GM12873 (cell line): ENCODE measurements around the gene CEP162.

Experiments used
- TF ChIP-seq, protein P1 (sequence below): IDR thresholded peaks from 2 replicates; pipeline ENCODE4 v1.5.1; 2012; ENCODE audit warnings: low read depth, mild to moderate bottlenecking, moderate library complexity, low read length, control low read depth; ENCODE audit not compliant: insufficient read depth; ENCODE audit errors: missing control alignments

Gene CEP162, protein sequence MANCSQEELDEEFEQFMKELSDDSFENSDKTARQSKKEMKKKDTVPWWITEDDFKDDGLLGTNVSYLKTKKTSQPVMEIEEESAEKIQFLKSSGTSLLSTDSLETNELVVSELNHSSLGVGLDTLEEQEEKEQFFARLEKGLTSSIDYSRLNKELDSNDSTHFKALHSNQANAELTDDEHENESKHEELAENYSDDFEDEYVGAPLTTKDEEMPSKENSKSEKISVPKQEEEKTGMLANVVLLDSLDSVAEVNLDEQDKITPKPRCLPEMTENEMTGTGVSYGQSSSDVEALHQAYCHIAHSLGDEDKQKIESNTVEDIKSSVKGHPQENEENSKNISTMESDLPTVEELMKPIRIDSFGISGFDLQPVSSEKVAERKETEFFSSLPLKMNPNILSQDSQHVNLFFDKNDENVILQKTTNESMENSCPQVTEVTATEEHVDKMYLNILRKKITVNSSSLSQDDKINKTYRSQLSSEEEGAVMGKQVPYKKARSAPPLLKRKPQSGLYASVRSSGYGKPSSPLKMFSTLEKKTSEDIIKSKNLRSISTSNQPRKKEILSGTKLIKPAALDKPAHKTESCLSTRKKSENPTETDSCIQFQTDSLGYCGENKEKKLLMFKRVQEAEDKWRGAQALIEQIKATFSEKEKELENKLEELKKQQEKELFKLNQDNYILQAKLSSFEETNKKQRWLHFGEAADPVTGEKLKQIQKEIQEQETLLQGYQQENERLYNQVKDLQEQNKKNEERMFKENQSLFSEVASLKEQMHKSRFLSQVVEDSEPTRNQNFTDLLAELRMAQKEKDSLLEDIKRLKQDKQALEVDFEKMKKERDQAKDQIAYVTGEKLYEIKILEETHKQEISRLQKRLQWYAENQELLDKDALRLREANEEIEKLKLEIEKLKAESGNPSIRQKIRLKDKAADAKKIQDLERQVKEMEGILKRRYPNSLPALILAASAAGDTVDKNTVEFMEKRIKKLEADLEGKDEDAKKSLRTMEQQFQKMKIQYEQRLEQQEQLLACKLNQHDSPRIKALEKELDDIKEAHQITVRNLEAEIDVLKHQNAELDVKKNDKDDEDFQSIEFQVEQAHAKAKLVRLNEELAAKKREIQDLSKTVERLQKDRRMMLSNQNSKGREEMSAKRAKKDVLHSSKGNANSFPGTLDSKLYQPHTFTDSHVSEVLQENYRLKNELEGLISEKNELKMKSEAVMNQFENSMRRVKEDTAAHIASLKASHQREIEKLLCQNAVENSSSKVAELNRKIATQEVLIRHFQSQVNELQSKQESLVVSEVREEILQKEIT (N-terminal part only)

DNA sequence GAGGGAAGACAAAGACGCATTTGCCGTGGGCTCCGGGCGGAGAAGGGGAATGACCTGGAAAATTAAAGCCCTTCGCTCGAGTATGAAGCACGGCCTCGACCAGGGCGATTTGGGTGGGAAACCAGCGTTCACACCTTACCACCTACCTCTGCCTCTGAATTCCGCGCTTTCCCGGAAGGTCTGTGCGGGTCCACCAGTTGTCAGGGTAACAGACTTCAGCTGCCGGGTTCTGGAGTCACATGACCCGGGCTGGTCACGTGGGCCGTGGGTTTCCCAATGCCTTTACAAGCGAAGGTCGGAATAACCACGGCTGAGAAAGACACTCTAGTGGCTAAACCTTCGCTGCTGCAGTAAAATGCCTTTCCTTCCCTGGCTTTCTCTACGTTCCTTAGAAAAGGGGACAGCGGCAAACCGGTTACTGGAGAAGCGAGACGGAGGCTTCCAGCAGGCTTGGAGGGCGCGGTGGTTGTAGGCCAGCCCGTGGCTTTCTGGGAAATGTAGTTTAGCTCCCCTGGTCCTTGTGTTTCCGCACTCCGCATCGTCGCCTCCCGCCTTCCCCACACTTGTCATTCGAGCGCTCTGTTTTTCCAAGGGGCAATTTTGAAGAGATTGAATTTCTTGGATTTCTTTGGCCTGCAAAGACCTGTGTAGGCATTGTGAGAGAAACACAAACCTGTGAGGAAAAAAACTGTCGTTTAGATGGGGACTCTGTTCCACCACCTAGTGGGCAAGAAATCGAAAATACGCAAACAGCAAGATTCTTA, at the start of gene CEP162:
CEP162 (minus strand) TSS at position 210 of the 764 bp plus-strand sequence. CDS start 1,250 bp downstream, outside the sequence.
- TF ChIP-seq, protein P1, sequence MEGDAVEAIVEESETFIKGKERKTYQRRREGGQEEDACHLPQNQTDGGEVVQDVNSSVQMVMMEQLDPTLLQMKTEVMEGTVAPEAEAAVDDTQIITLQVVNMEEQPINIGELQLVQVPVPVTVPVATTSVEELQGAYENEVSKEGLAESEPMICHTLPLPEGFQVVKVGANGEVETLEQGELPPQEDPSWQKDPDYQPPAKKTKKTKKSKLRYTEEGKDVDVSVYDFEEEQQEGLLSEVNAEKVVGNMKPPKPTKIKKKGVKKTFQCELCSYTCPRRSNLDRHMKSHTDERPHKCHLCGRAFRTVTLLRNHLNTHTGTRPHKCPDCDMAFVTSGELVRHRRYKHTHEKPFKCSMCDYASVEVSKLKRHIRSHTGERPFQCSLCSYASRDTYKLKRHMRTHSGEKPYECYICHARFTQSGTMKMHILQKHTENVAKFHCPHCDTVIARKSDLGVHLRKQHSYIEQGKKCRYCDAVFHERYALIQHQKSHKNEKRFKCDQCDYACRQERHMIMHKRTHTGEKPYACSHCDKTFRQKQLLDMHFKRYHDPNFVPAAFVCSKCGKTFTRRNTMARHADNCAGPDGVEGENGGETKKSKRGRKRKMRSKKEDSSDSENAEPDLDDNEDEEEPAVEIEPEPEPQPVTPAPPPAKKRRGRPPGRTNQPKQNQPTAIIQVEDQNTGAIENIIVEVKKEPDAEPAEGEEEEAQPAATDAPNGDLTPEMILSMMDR: peak; percentile 78

DNA sequence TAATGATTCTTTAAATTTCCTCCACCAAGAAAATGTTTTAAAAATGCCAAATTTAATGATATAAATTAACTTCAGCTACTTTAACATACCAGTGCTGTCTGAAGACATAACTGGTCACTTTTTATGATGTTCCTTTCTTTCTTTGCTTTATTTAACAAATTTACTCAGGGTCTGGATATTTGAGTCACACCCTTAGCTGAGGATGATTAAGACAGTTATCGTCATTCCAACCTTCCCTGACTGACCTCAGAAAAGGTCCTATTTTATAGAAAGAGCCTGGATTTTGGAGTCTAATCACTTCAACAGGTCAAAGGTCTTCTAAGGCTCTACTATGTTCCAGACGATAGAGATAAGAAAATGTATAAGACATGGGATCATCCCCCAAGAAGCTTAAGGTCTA, 47.4 kb upstream of the CEP162 start:
- TF ChIP-seq, protein P1: no peak

DNA sequence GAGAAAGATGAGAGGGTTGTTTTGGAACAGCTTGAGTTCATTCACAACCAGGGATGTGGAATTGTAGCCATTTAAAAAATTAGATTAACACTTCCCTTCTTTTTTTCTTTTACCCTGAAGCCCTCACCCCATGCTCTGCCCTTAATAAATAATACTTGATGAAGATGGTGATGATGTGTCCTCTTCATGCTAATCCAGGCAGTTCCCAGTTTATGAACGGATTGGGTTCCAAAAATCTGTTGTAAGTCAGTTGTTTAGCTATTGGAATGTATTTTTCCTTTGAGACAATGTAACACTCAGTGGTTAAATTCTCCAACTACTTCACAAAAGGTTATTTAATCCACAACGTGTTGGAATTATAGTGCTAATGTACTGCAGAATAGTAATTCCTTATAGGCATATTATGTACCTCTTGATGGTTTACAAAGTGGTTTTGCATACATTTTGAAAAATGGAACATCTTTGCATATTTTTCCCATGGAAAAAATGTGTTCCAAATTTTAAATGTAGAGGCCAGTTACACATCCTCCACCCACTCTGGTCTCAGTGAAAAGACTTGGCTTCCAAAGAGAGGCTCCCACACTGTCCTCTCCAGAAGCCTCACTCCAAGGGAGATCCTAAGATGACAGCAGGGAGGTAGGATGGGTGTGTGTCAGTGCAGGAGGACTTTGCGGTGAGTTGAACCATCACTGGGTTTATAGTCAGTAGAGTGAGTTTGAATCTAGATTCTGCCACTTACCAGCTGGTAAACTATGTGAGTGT, 45.8 kb upstream of the CEP162 start:
- TF ChIP-seq, protein P1: no peak

DNA sequence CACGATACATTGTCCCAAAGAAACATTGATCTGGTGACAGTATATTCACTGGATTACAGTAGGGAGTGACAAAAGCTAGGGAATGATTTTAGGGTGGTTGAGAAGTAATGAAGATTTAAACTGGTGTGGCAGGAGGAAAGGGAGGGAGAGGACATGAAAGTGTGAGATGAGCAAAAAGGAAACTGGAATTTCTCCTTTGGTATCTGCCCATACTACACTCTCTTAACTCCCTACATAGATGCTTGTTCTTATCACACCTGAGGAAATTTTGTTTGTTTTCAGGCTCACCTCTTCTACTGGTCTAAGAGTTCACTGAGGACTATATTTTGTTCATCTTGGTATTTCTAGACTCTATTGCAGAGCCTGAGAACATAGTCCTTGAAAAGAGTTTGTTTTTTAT, 44.9 kb upstream of the CEP162 start:
- TF ChIP-seq, protein P1: no peak

DNA sequence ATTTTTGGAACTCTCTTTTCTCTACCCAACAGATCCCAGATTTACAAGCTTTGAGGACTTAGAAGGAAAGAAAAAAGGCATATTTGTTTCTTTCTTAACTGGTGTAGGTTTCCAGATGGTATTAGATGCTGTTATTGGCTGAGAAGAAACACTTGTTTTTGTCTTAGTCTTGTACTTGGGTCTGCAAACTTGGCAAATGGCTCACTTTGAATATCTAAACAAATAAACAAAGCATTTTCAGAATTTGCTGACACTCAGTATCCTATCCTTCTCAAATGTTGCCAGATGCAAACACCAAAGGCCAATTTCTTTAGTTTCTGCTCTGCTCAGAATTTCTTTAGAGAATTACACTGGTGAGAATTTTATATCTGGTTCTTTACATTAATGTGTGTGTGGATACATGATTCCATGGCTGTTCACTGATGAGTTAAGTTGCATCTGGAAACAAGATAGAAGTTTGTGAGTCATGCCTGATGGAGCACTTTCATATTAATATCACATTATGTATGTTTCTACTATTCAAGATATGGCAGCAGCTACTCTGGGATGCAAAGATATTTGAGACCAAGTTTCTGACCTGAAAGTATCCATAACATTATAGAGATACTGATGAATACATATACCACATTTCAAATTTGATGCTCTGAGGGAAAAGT, 43.7 kb upstream of the CEP162 start:
- TF ChIP-seq, protein P1: no peak

DNA sequence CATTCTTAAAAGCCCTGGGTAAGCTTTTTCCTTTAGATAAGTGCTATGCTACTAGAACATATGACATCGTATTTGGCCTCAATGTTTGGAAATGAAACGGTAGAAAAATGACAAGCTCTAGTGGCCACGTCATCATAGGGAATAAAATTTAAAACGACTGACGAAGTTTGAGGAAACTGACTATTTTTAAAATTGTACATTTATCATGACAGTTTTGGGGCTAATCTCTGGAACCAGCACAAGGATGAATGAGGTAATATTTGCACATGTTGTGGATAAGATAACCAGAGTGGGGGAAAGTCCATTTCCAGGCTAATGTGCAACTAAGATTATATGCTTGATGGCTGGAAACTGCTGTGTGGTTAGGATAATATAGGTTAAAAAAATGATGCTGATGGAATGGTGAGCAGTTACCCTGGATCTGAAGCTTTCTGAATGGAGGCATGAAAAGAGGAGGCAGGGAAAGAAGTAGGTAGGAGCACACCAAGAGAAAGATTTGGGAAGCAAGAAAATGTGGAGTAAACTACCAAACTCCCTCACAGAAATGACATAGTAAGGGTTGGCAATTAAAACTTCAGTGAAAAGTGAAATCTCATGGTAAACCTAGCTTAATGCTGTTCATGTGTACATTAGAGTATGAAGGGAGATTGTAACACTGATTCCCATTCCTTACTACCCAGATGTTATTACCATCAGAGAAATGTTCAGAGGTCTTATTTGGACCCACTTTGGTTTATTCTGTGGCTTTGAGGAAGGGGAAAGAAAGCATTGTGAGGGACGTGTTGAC, 42.7 kb upstream of the CEP162 start:
- TF ChIP-seq, protein P1: no peak
